ENCODE results near the gene MVB12A. TPM values are rescaled to one million over a fixed set of nuclear protein-coding genes. Genes with fewer than 3 reads are reported as not detected.
A peak's percentile ranks its signal among the peaks of the same experiment; 100 is the strongest.

Gene MVB12A
- 25.5 and 71.2 TPM in 2 replicates for total RNA-seq (2011; cell fraction: chromatin; rRNA removed; ENCODE audit: low replicate concordance)
- 47.4 and 53.0 TPM in 2 replicates for total RNA-seq (2011; cell fraction: nucleolus; rRNA removed)
- total RNA-seq (2011; cell fraction: nucleoplasm; rRNA removed) = 44.1 and 57.1 TPM in 2 replicates
- total RNA-seq (2014; rRNA removed) (43.0 and 45.3 TPM in 2 replicates), total RNA-seq (2014; rRNA removed; fragmentation: Illumina TruSeq; extraction: Trizol) (7.1 and 10.0 TPM in 2 replicates), total RNA-seq (2015; rRNA removed; fragmentation: Illumina TruSeq; extraction: Trizol) (21.1 and 22.8 TPM in 2 replicates), total RNA-seq (2021) (46.2 and 46.9 TPM in 2 replicates), polyA plus RNA-seq (2011; rRNA removed) (22.4 and 28.1 TPM in 2 replicates), polyA plus RNA-seq (2014; fragmentation: Illumina TruSeq; extraction: Trizol) (22.5 and 34.3 TPM in 2 replicates), polyA plus RNA-seq (2014; fragmentation: Nextera tagmentation; extraction: Ambion mirVana) (1 to 10 TPM; 1.2 to 1.7 TPM), polyA plus RNA-seq (2014; rRNA removed) (39.7 and 42.5 TPM in 2 replicates), polyA minus RNA-seq (2011; rRNA and poly(A)+ RNA removed) (6.1 and 9.0 TPM in 2 replicates), Bru-seq, nascent RNA (percentile 51 among the genes with signal in this experiment), BruChase-seq, experiment 1, labeled RNA remaining after a 2-hour chase (percentile 51 among the genes with signal in this experiment), BruChase-seq, experiment 2, labeled RNA remaining after a 6-hour chase (percentile 52 among the genes with signal in this experiment)
- 36.6 and 75.2 TPM in 2 replicates for polyA plus RNA-seq (2011; cell fraction: cytosol; rRNA removed)
- 33.1 and 48.1 TPM in 2 replicates for polyA plus RNA-seq (2011; cell fraction: nucleus; rRNA removed)
- 26.7 and 60.7 TPM in 2 replicates for polyA plus RNA-seq (2012)
- polyA minus RNA-seq (2011; cell fraction: cytosol; rRNA and poly(A)+ RNA removed) = 10.4 and 19.3 TPM in 2 replicates
- 15.6 and 16.1 TPM in 2 replicates for polyA minus RNA-seq (2011; cell fraction: nucleus; rRNA and poly(A)+ RNA removed)
- long read RNA-seq, experiment 1, transcript MVB12A-201 (9 exons, 2,223 nt) = major isoform, 25 of 56 reads
- long read RNA-seq, experiment 1, partial matches to known transcripts = 19 of 56 reads
- long read RNA-seq, experiment 1, other reads (novel, unspliced or antisense) = 9 of 56 reads
- long read RNA-seq, experiment 2, transcript MVB12A-201 (9 exons, 2,223 nt) = major isoform, 24 of 44 reads
- long read RNA-seq, experiment 2, partial matches to known transcripts = 9 of 44 reads
- long read RNA-seq, experiment 2, other reads (novel, unspliced or antisense) = 9 of 44 reads
- long read RNA-seq, experiment 3, transcript MVB12A-201 (9 exons, 2,223 nt) = major isoform, 19 of 21 reads
- long read RNA-seq, experiment 3, partial matches to known transcripts = 1 of 21 reads
- long read RNA-seq, experiment 3, other reads (novel, unspliced or antisense) = 1 of 21 reads

DNA sequence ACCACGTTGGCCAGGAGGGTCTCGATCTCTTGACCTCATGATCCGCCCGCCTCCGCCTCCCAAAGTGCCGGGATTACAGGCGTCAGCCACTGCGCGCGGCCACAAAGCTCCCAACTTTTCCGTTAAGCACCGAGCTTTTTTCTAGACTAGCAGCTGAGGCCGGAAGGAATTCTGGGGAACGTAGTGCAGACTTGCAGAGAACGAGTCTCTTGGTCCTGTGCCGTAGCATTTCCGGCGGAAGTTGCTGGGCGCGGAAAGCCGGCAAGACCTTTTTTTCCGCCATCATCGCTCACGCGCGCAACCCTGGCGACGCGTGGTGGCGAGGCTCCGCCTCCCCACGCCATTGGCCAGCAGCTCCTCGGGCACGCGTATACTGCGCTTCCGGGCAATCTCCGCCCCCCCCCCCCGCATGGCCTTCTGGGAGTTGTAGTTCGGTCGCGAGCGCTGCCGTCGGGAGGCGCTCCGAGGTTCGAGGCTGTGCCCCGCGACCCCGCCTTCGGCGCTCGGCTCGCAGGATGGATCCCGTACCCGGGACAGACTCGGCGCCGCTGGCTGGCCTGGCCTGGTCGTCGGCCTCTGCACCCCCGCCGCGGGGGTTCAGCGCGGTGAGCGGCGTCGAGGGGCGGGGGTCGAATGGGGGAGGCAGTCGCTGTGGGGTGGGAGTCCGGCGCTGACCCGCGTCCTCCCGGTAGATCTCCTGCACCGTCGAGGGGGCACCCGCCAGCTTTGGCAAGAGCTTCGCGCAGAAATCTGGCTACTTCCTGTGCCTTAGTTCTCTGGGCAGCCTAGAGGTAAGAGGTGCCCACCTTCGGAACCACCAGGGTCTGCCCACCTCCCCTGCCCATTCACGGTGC lies at the start of gene MVB12A:
TSS of gene MVB12A (plus strand) at position 427 of the 854 bp plus-strand sequence. CDS start at position 516, 89 bp downstream.
- under 1% methylated on average over 65 of the region's 85 CpGs for WGBS (ENCODE audit: insufficient coverage, low coverage, missing lambda C conversion rate)
- peaks cover 8% of the 10 kb centered on the region; the same call in 1 of the 3 replicates for H3K36me3 ChIP-seq (ENCODE audit: control insufficient read depth, insufficient read depth, low read length)
- ATAC-seq (peak; percentile 96), FAIRE-seq (peak; percentile 100), DNase-seq (ENCODE audit: extremely low read depth in 1 of 4, low spot score in 3 of 4) (peak; percentile 97 to 99 (median 98))
- peaks cover 7 to 26% of the 10 kb centered on the region in 2 experiments; a peak in 3 of 5 replicates for H3K4me1 ChIP-seq (replicated peaks in 1 of 2; ENCODE audit: control insufficient read depth in 2 of 2, insufficient read depth in 2 of 2, low read length in 2 of 2)
- peak within 1 kb of the TSS; percentile 88 for H2AFZ ChIP-seq (ENCODE audit: low read depth, low read length)
- POLR2A ChIA-PET = interaction anchor here (0.6 to 2.1 kb wide), 17 partner anchors 9 to 441 kb away, joined by 3 to 20 read pairs (median 3); partner anchors contain the start of genes BST2, PGLS and TMEM221
- H3K79me2 ChIP-seq (ENCODE audit: control insufficient read depth, insufficient read depth, low read length) = peaks cover 6% of the 10 kb centered on the region; the same call in 2 of the 3 replicates
- TSS peak; percentile 32 for BruUV-seq (replicated peaks)
- no peaks in the 10 kb centered on the region for H4K20me1 ChIP-seq (replicated peaks; ENCODE audit: control insufficient read depth, insufficient read depth, low read length)
- no peaks in the 10 kb centered on the region for H3K27me3 ChIP-seq (ENCODE audit: control insufficient read depth in 2 of 2, insufficient read depth in 2 of 2, low read length in 2 of 2)
- peak within 1 kb of the TSS; percentile 72 for H3K27ac ChIP-seq (ENCODE audit: extremely low read depth, low read depth, low read length)
- CTCF ChIA-PET (ENCODE audit: low intra/inter-chr PET ratio) = interaction anchor here (0.6 to 1.9 kb wide), 2 partner anchors 25 to 92 kb away, joined by 3 to 10 read pairs; partner anchors contain the start of gene CCDC194
- in situ Hi-C loops (cut with MboI) (no loop called here), intact Hi-C loops (cut with micrococcal nuclease) (loop anchor here (1.0 to 2.0 kb wide), 2 partner anchors 15 to 25 kb away; partner anchors contain the start of genes BST2 and CCDC194)
- no peaks in the 10 kb centered on the region for H3K9me1 ChIP-seq (ENCODE audit: control insufficient read depth, insufficient read depth, low read length)
- no peaks in the 10 kb centered on the region for H3K9me3 ChIP-seq (replicated peaks; ENCODE audit: control insufficient read depth, insufficient read depth, low read depth, low read length)
- H3K9ac ChIP-seq (ENCODE audit: insufficient read depth in 1 of 2, low read depth in 2 of 2, low read length in 2 of 2) = peak within 1 kb of the TSS; percentile 74 to 95
- peak within 1 kb of the TSS; percentile 87 for H3K4me2 ChIP-seq (ENCODE audit: insufficient read depth, low read length)
- H3K4me3 ChIP-seq = peak within 1 kb of the TSS; percentile 70
- no peak for TF ChIP-seq SFPQ (IDR thresholded peaks at IDR 0.05; ENCODE audit: low read depth, low read length)
- no peak for TF ChIP-seq CAMTA2 (CRISPR knock-in tag; conservative IDR thresholded peaks at IDR 0.05)
- no peak for TF ChIP-seq CREBBP (IDR thresholded peaks at IDR 0.05; ENCODE audit: low read depth, low read length)
- TF ChIP-seq CREB3 (tag; conservative IDR thresholded peaks at IDR 0.05; ENCODE audit: low read depth) = no peak
- TF ChIP-seq ZNF140 (CRISPR knock-in tag; IDR thresholded peaks at IDR 0.05) = no peak
- TF ChIP-seq HMG20A (CRISPR knock-in tag; conservative IDR thresholded peaks at IDR 0.05) = no peak
- no peak for TF ChIP-seq SAP30 (IDR thresholded peaks at IDR 0.05; ENCODE audit: borderline replicate concordance, insufficient read depth, low read depth, low read length, poor library complexity, severe bottlenecking)
